HepG2 (cell line): ENCODE results near the gene PDZD2. TPM values are rescaled to one million over a fixed set of nuclear protein-coding genes. Genes with fewer than 3 reads are reported as not detected.

Experiments used
- ATAC-seq: fragments of 200-7000 bp; cut with Tn5 transposase; 3 replicates; pipeline ENCODE4 v1.9.1; 2020; ENCODE audit warnings: mild to moderate bottlenecking, moderate library complexity
- BruUV-seq: library from RNA; stranded (reverse); fragments of 400-500 nt; replicated peaks from 2 replicates; lab custom pipeline; 2021; lab: Mats Ljungman, UMichigan
- CTCF ChIA-PET: fragments of 300-600 bp; formaldehyde crosslinking; extraction: SDS; loops from one replicate; lab custom pipeline; 2021; ENCODE audit warnings: low total read pairs, inconsistent platforms, low intra/inter-chr PET ratio; lab: Yijun Ruan, JAX
- POLR2A ChIA-PET: fragments of 350-600 bp; sonication (Branson Sonifier 250); formaldehyde crosslinking; loops from one replicate; lab custom pipeline; 2020; ENCODE audit warnings: antibody characterized with exemption, inconsistent platforms; lab: Yijun Ruan, JAX
- DNase-seq: peaks from one replicate; pipeline ENCODE4 v3.0.0-alpha.2; 2015; ENCODE audit warnings: low spot score
- FAIRE-seq: peaks from 3 replicates; lab custom pipeline; 2011; peaks lifted over from hg19 to GRCh38; lab: Jason Lieb, UNC
- H2AFZ ChIP-seq: one replicate; pipeline ENCODE4 v1.6.1; 2011; ENCODE audit warnings: low read length, inconsistent platforms
- H3K27ac ChIP-seq: fragments of 300-600 bp; 3 replicates; pipeline ENCODE4 v1.8.0; 2011; ENCODE audit warnings: mixed run types, mild to moderate bottlenecking, mixed read lengths, low read length, inconsistent platforms; ENCODE audit not compliant: insufficient read depth; ENCODE audit errors: extremely low read length
- H3K27me3 ChIP-seq, 2 experiments: fragments of 200-600 bp in 1 of 2; 2 replicates in 1 of 2; 3 replicates in 1 of 2; pipeline versions ENCODE4 v1.6.0 to v1.8.0; 2011; ENCODE audit warnings: low read length in 2 of 2, mild to moderate bottlenecking in 2 of 2, moderate library complexity in 2 of 2, inconsistent platforms in 1 of 2; ENCODE audit not compliant: insufficient read depth in 2 of 2, control insufficient read depth in 1 of 2
- H3K36me3 ChIP-seq, 2 experiments: fragments of 200-600 bp in 1 of 2; replicated peaks in 1 of 2; 2 replicates in 1 of 2; 3 replicates in 1 of 2; pipeline versions ENCODE4 v1.5.1 to v1.8.0; 2011; ENCODE audit warnings: low read length in 2 of 2, inconsistent platforms in 1 of 2; ENCODE audit not compliant: insufficient read depth in 2 of 2, control insufficient read depth in 1 of 2
- H3K4me1 ChIP-seq: 2 replicates; pipeline ENCODE4 v1.5.1; 2012; ENCODE audit warnings: low read length, inconsistent platforms; ENCODE audit not compliant: insufficient read depth
- H3K4me2 ChIP-seq: 2 replicates; pipeline ENCODE4 v1.6.0; 2011; ENCODE audit warnings: low read depth, low read length, inconsistent platforms
- H3K4me3 ChIP-seq, 3 experiments: fragments of 200-600 bp in 1 of 3; sonication (generic), shearing (Covaris generic) in 1 of 3; replicated peaks in 1 of 3; 2 replicates each; pipeline ENCODE4 v1.5.1; 2011 to 2016; ENCODE audit warnings: low read length in 3 of 3, inconsistent platforms in 2 of 3, low read depth in 2 of 3, mild to moderate bottlenecking in 2 of 3, control low read depth in 1 of 3, mixed read lengths in 1 of 3; ENCODE audit not compliant: insufficient read depth in 1 of 3
- H3K79me2 ChIP-seq: one replicate; pipeline ENCODE4 v1.6.1; 2011; ENCODE audit warnings: low read length, inconsistent platforms; ENCODE audit not compliant: insufficient read depth
- H3K9ac ChIP-seq: 2 replicates; pipeline ENCODE4 v1.6.0; 2011; ENCODE audit warnings: mild to moderate bottlenecking, low read depth, low read length, inconsistent platforms; ENCODE audit not compliant: insufficient read depth
- H3K9me3 ChIP-seq: 2 replicates; pipeline ENCODE4 v1.5.1; 2012; ENCODE audit warnings: mild to moderate bottlenecking, low read length
- H4K20me1 ChIP-seq: 2 replicates; pipeline ENCODE4 v1.6.0; 2011; ENCODE audit warnings: inconsistent platforms, mild to moderate bottlenecking, low read length, moderate library complexity; ENCODE audit not compliant: insufficient read depth
- GTF3A ChIP-seq: sonication (generic); formaldehyde crosslinking; conservative IDR thresholded peaks from 2 replicates; pipeline ENCODE4 v1.4.0; 2020; ENCODE audit warnings: mild to moderate bottlenecking, missing genetic modification reagents
- HNF4A ChIP-seq: sonication (generic); formaldehyde crosslinking; IDR thresholded peaks from 2 replicates; pipeline ENCODE4 v1.4.0; 2020; ENCODE audit warnings: missing genetic modification reagents
- IKZF1 ChIP-seq: fragments of 450-650 bp; IDR thresholded peaks from 2 replicates; pipeline ENCODE4 v1.7.1; 2016
- KAT7 ChIP-seq: IDR thresholded peaks from 2 replicates; pipeline ENCODE4 v1.6.1; 2018; ENCODE audit warnings: borderline replicate concordance, missing compliant biosample characterization
- KMT2B ChIP-seq: IDR thresholded peaks from 2 replicates; pipeline ENCODE4 v1.6.1; 2016; ENCODE audit warnings: missing genetic modification reagents, missing compliant biosample characterization
- MTA3 ChIP-seq: sonication (generic); formaldehyde crosslinking; IDR thresholded peaks from 2 replicates; pipeline ENCODE4 v1.4.0; 2020; ENCODE audit warnings: missing genetic modification reagents
- NFE2L2 ChIP-seq: fragments of 150-350 bp; IDR thresholded peaks from 2 replicates; pipeline ENCODE4 v1.6.1; 2014; ENCODE audit warnings: low read length
- SATB2 ChIP-seq: sonication (generic); formaldehyde crosslinking; IDR thresholded peaks from 2 replicates; pipeline ENCODE4 v1.5.0; 2020; ENCODE audit warnings: missing genetic modification reagents
- WIZ ChIP-seq: sonication (generic); formaldehyde crosslinking; IDR thresholded peaks from 2 replicates; pipeline ENCODE4 v1.5.1; 2020; ENCODE audit warnings: mild to moderate bottlenecking, missing genetic modification reagents
- YEATS4 ChIP-seq: sonication (generic); formaldehyde crosslinking; IDR thresholded peaks from 2 replicates; pipeline ENCODE4 v1.4.0; 2020; ENCODE audit warnings: missing genetic modification reagents, borderline replicate concordance
- ZC3H13 ChIP-seq: sonication (generic); formaldehyde crosslinking; IDR thresholded peaks from 2 replicates; pipeline ENCODE4 v1.8.1; 2023; ENCODE audit warnings: mild to moderate bottlenecking, missing genetic modification reagents, moderate library complexity
- ZC3H4 ChIP-seq: sonication (generic); formaldehyde crosslinking; IDR thresholded peaks from 2 replicates; pipeline ENCODE4 v1.4.0; 2020; ENCODE audit warnings: missing genetic modification reagents, borderline replicate concordance
- ZNF577 ChIP-seq: sonication (generic); formaldehyde crosslinking; IDR thresholded peaks from 2 replicates; pipeline ENCODE4 v1.4.0; 2020; ENCODE audit warnings: mild to moderate bottlenecking, low read depth, missing genetic modification reagents, borderline replicate concordance
- ZNF660 ChIP-seq: sonication (generic); formaldehyde crosslinking; IDR thresholded peaks from 2 replicates; pipeline ENCODE4 v1.5.1; 2020; ENCODE audit warnings: mild to moderate bottlenecking, low read depth, missing genetic modification reagents, borderline replicate concordance
- WGBS: methylation state at CpG from one replicate; pipeline ENCODE4 v1.1.6; 2017; ENCODE audit warnings: low lambda C conversion rate; 5-methylcytosine and 5-hydroxymethylcytosine counted together
- in situ Hi-C: cut with HindIII; loops from 2 replicates; pipeline ENCODE4 v1.10.0; 2017; ENCODE audit warnings: low pct_unique_long_range_greater_than_20kb; ENCODE audit not compliant: extremely low pct_ligation_motif_present
- intact Hi-C: fragments of 100-400 bp; cut with micrococcal nuclease; formaldehyde crosslinking; loops from one replicate; pipeline ENCODE4 v1.10.0; 2022; ENCODE audit not compliant: unreplicated experiment
- polyA plus RNA-seq, 8 experiments: library from polyadenylated mRNA; depleted of rRNA in 3 of 8; stranded (reverse) in 7 of 8; unstranded in 1 of 8; fragments of >200 nt; fragmentation: Illumina TruSeq in 4 of 8; extraction: Trizol in 4 of 8; gene quantifications; 2 replicates each; pipeline versions ENCODE4 v1.2.1 to v1.2.3, GENCODE V29; 2011 to 2016; ENCODE audit warnings: low read depth in 4 of 8, missing spikeins in 1 of 8, mixed read lengths in 1 of 8; ENCODE audit not compliant: insufficient read depth in 1 of 8
- total RNA-seq, 5 experiments: library from RNA; depleted of rRNA; stranded (reverse); fragments of >200 nt; fragmentation: Illumina TruSeq; extraction: Trizol; gene quantifications; 2 replicates each; pipeline ENCODE4 v1.2.3, GENCODE V29; 2016; ENCODE audit warnings: low read depth in 1 of 5
- TF ChIP-seq, protein P1 (sequence below): sonication (generic); formaldehyde crosslinking; IDR thresholded peaks from 2 replicates; pipeline ENCODE4 v1.4.0; 2020; ENCODE audit warnings: missing genetic modification reagents, mild to moderate bottlenecking, borderline replicate concordance
- TF ChIP-seq, protein P2 (sequence below): fragments of 450-650 bp; IDR thresholded peaks from 2 replicates; pipeline ENCODE4 v1.6.1; 2017; ENCODE audit warnings: mild to moderate bottlenecking

PDZD2 gene
- total and polyA plus RNA-seq, 2 of the 13 experiments (the other 11 are each of a cell fraction or from before 2014, with no cell fraction given): 0.04 TPM; not detected in 1

DNA sequence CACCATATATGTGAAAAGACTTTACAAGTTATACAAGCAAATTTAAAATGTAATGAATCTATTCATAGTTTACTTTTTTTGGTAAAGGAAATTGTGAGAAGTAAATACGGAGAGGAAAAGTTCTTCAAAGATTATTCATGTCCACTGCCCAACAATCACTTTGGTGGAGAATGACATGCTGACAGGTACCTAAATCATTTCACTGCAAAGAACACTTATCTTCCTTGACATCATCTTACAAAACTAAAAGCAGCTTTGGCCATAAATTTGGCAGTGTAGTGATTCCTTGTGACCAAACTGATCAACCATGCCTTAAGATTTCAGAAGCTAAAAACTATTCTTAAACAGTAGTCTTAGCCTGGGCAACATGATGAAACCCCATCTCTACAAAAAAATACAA, 492.7 kb downstream of the PDZD2 start:
- Histone ChIP-seq H3K9me3 (no peaks in the 10 kb centered on the region), H3K4me1 (peaks cover 13% of the 10 kb centered on the region; the same call in 1 of the 2 replicates), H3K27me3 (no peaks in the 10 kb centered on the region), H3K27ac (no peak overlapping the region), H3K4me3 (no peak overlapping the region), H3K79me2 (peaks cover 55% of the 10 kb centered on the region), H4K20me1 (peaks cover 3% of the 10 kb centered on the region; the same call in 1 of the 2 replicates), H3K9ac (no peak overlapping the region), H3K36me3 (peaks cover 13 to 51% of the 10 kb centered on the region in 2 experiments), H2AFZ (no peak overlapping the region), H3K4me2 (no peak overlapping the region)
- no peak for DNase-seq
- intact Hi-C loops: no loop called here
- no peak for ATAC-seq
- CTCF ChIA-PET: no interaction called here
- POLR2A ChIA-PET: interaction anchor here (0.6 kb wide), 1 partner anchor 24 kb away, joined by 5 read pairs; no protein-coding TSS in a partner anchor
- TF ChIP-seq, protein P1, sequence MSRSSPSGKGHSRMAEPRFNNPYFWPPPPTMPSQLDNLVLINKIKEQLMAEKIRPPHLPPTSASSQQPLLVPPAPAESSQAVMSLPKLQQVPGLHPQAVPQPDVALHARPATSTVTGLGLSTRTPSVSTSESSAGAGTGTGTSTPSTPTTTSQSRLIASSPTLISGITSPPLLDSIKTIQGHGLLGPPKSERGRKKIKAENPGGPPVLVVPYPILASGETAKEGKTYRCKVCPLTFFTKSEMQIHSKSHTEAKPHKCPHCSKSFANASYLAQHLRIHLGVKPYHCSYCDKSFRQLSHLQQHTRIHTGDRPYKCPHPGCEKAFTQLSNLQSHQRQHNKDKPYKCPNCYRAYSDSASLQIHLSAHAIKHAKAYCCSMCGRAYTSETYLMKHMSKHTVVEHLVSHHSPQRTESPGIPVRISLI (CRISPR knock-in tag): no peak
- TF ChIP-seq ZC3H13 (no peak), GTF3A (no peak), YEATS4 (no peak), WIZ (CRISPR knock-in tag) (no peak), ZNF660 (no peak), KAT7 (no peak), IKZF1 (no peak), SATB2 (CRISPR knock-in tag) (no peak), ZC3H4 (CRISPR knock-in tag) (no peak), HNF4A (CRISPR knock-in tag) (no peak), KMT2B (no peak), NFE2L2 (no peak), ZNF577 (CRISPR knock-in tag) (no peak), MTA3 (no peak)
- TF ChIP-seq, protein P2, sequence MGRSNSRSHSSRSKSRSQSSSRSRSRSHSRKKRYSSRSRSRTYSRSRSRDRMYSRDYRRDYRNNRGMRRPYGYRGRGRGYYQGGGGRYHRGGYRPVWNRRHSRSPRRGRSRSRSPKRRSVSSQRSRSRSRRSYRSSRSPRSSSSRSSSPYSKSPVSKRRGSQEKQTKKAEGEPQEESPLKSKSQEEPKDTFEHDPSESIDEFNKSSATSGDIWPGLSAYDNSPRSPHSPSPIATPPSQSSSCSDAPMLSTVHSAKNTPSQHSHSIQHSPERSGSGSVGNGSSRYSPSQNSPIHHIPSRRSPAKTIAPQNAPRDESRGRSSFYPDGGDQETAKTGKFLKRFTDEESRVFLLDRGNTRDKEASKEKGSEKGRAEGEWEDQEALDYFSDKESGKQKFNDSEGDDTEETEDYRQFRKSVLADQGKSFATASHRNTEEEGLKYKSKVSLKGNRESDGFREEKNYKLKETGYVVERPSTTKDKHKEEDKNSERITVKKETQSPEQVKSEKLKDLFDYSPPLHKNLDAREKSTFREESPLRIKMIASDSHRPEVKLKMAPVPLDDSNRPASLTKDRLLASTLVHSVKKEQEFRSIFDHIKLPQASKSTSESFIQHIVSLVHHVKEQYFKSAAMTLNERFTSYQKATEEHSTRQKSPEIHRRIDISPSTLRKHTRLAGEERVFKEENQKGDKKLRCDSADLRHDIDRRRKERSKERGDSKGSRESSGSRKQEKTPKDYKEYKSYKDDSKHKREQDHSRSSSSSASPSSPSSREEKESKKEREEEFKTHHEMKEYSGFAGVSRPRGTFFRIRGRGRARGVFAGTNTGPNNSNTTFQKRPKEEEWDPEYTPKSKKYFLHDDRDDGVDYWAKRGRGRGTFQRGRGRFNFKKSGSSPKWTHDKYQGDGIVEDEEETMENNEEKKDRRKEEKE: no peak
- in situ Hi-C loops: no loop called here
- WGBS: 100% methylated on average over 1 of the region's 1 CpG
- no peak for FAIRE-seq
- no TSS peak for BruUV-seq
